ENCODE measurements around the gene FAM120C. TPM values are rescaled to one million over a fixed set of nuclear protein-coding genes. Genes with fewer than 3 reads are reported as not detected.

FAM120C gene
- total RNA-seq, 1 donor from 2014 or later: 22.5 TPM

GRCh38 chrX:54044126-54044876, 138.8 kb downstream of the FAM120C start, which contains the start of gene PHF8:
PHF8 (minus strand) TSS chrX:54044473; CDS start chrX:54042728, 1,745 bp downstream.
- intact Hi-C loops (cut with DNase I): no loop called here
- ATAC-seq: peak; percentile 97
- DNase-seq (ENCODE audit: low spot score): peak; percentile 95

- peak; percentile 53 for ATAC-seq
- intact Hi-C loops (cut with DNase I): no loop called here
- peak; percentile 64 for DNase-seq (ENCODE audit: low spot score)
These were observed 139.4 kb downstream of the FAM120C start for GRCh38 chrX:54043541-54044125.

GRCh38 chrX:54043056-54043455, 140.0 kb downstream of the FAM120C start:
- DNase-seq (ENCODE audit: low spot score): no peak
- intact Hi-C loops (cut with DNase I): no loop called here
- no peak for ATAC-seq

- peak; percentile 24 for ATAC-seq
These were observed 140.4 kb downstream of the FAM120C start for GRCh38 chrX:54042609-54043021.

GRCh38 chrX:54030329-54030728, 152.7 kb downstream of the FAM120C start:
- ATAC-seq (no peak), DNase-seq (ENCODE audit: low spot score) (no peak)
- intact Hi-C loops (cut with DNase I): no loop called here

More at GRCh38 chrX:54042609-54043021, 140.4 kb downstream of the FAM120C start:
- peak; percentile 59 for DNase-seq (ENCODE audit: low spot score)
- intact Hi-C loops (cut with DNase I): no loop called here

DNA sequence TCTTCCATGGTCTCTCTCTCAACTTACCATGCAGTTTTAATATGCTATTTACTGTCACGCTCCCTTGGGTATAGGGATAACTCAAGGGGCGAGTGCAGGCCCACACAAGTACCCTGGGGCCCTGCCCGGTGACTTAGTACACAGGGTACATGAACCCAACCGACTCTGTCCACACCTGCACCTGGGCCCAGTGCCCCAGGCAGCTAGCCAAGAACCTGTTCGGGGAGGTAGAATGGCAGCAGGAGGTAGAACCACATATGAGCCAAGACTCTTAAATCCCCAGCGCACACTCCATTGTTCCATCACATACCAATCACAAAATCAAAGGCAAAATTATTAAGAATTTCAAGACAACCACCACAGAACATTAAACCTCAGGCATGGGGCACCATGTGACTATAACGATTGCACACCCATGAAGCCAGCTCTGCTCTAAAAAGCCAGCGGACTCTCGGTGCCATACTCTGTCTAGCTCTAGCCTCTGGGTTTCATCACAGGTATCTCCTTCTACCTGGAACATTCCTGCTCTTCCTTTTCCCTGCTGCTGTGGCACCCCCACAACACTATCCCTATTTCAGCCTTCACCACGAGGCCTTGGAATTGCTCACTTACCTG, 153.4 kb downstream of the FAM120C start:
- intact Hi-C loops (cut with DNase I): no loop called here
- ATAC-seq: no peak
- no peak for DNase-seq (ENCODE audit: low spot score)

DNA sequence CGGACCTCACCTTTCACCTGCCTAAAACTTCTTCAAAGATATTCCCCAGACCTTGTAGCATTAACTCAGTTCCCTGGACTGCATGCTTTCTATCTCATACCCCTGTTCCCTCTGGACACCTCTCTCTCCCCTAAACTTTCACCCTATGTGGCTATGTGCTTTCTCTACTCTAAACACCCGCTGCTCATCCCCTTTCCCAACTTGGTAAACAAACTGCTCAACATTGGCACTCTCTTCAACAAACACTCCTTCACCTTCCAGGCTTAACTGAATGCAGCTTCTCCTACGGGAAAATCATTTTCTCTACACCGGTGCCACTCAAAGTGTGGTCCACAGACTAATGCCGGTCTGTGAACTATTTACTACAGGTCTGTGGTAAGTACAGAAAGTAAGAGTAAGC, 158.7 kb downstream of the FAM120C start:
- intact Hi-C loops (cut with DNase I): no loop called here
- no peak for ATAC-seq
- DNase-seq (ENCODE audit: low spot score): no peak

Other genes starting within 250 kb of the FAM120C start
- 34.4 TPM for gene PHF8, start 138.8 kb downstream of the FAM120C start, total RNA-seq
- gene WNK3, start 174.8 kb upstream of the FAM120C start, total RNA-seq: 2.4 TPM